SJCRH30 (cell line): ENCODE results near the gene PLA2G3. TPM values are rescaled to one million over a fixed set of nuclear protein-coding genes. Genes with fewer than 3 reads are reported as not detected.

ENCODE experiments used
- DNase-seq, 2 experiments: peaks; one replicate each; pipeline ENCODE4 v3.0.0-alpha.2; 2015 to 2020
- H3K27ac ChIP-seq: fragments of 250-450 bp; sonication (Bioruptor Pico); 2 replicates; pipeline ENCODE4 v1.5.1; 2020; ENCODE audit warnings: mild to moderate bottlenecking, moderate library complexity
- H3K27me3 ChIP-seq: fragments of 250-450 bp; sonication (Bioruptor Pico); 2 replicates; pipeline ENCODE4 v1.5.1; 2020; ENCODE audit warnings: mild to moderate bottlenecking, moderate library complexity
- H3K36me3 ChIP-seq: fragments of 250-450 bp; sonication (Bioruptor Pico); 2 replicates; pipeline ENCODE4 v1.5.1; 2020; ENCODE audit warnings: mild to moderate bottlenecking, moderate library complexity
- H3K4me1 ChIP-seq: fragments of 250-450 bp; sonication (Bioruptor Pico); 2 replicates; pipeline ENCODE4 v1.5.1; 2020; ENCODE audit warnings: mild to moderate bottlenecking, moderate library complexity
- H3K4me3 ChIP-seq: fragments of 250-450 bp; sonication (Bioruptor Pico); 2 replicates; pipeline ENCODE4 v1.5.1; 2020; ENCODE audit warnings: mild to moderate bottlenecking, moderate library complexity
- H3K9me3 ChIP-seq: fragments of 250-450 bp; sonication (Bioruptor Pico); replicated peaks from 2 replicates; pipeline ENCODE4 v1.5.1; 2020; ENCODE audit warnings: mild to moderate bottlenecking, moderate library complexity
- total RNA-seq: library from RNA; depleted of rRNA; stranded (reverse); fragments of >200 nt; shearing (Covaris generic); gene quantifications from 2 replicates; pipeline ENCODE4 v1.2.3, GENCODE V29; 2014

Gene PLA2G3
- total RNA-seq, 1 experiment from 2014 or later: 0.87 TPM

GRCh38 chr22:31137721-31138120, 2.6 kb downstream of the PLA2G3 start:
- Histone ChIP-seq H3K27ac (no peak overlapping the region), H3K4me1 (no peaks in the 10 kb centered on the region), H3K27me3 (no peaks in the 10 kb centered on the region), H3K36me3 (no peaks in the 10 kb centered on the region), H3K9me3 (no peaks in the 10 kb centered on the region), H3K4me3 (no peak overlapping the region)
- DNase-seq: no peak

- no peak for DNase-seq
- no peaks in the 10 kb centered on the region; the same call in 1 of the 2 replicates for H3K4me1 ChIP-seq
- H3K27me3 ChIP-seq: no peaks in the 10 kb centered on the region
- H3K9me3 ChIP-seq: no peaks in the 10 kb centered on the region
- H3K36me3 ChIP-seq: no peaks in the 10 kb centered on the region
- H3K4me3 ChIP-seq: no peak overlapping the region
- H3K27ac ChIP-seq: no peak overlapping the region
Observed at GRCh38 chr22:31136711-31137110, 3.6 kb downstream of the PLA2G3 start.

GRCh38 chr22:31136155-31136554, 4.2 kb downstream of the PLA2G3 start:
- Histone ChIP-seq H3K4me3 (no peak overlapping the region), H3K27ac (no peak overlapping the region)

GRCh38 chr22:31135706-31136105, 4.6 kb downstream of the PLA2G3 start:
- Histone ChIP-seq H3K27me3 (no peaks in the 10 kb centered on the region), H3K9me3 (no peaks in the 10 kb centered on the region), H3K4me1 (no peaks in the 10 kb centered on the region; the same call in 1 of the 2 replicates), H3K27ac (no peak overlapping the region), H3K36me3 (no peaks in the 10 kb centered on the region), H3K4me3 (no peak overlapping the region)
- DNase-seq: no peak

More at GRCh38 chr22:31136155-31136554, 4.2 kb downstream of the PLA2G3 start:
- Histone ChIP-seq H3K9me3 (no peaks in the 10 kb centered on the region), H3K27me3 (no peaks in the 10 kb centered on the region), H3K36me3 (no peaks in the 10 kb centered on the region), H3K4me1 (no peaks in the 10 kb centered on the region; the same call in 1 of the 2 replicates)
- no peak for DNase-seq

- no peaks in the 10 kb centered on the region for H3K36me3 ChIP-seq
- DNase-seq: no peak
Observed at GRCh38 chr22:31134688-31135087, 5.6 kb downstream of the PLA2G3 start.

GRCh38 chr22:31133911-31134310, 6.4 kb downstream of the PLA2G3 start:
- H3K4me3 ChIP-seq: no peak overlapping the region
- H3K36me3 ChIP-seq: no peaks in the 10 kb centered on the region
- no peaks in the 10 kb centered on the region; the same call in 1 of the 2 replicates for H3K4me1 ChIP-seq
- H3K27me3 ChIP-seq: no peaks in the 10 kb centered on the region
- no peak for DNase-seq
- no peak overlapping the region for H3K27ac ChIP-seq
- H3K9me3 ChIP-seq: no peaks in the 10 kb centered on the region

More at GRCh38 chr22:31134688-31135087, 5.6 kb downstream of the PLA2G3 start:
- no peaks in the 10 kb centered on the region for H3K27me3 ChIP-seq
- H3K9me3 ChIP-seq: no peaks in the 10 kb centered on the region
- no peaks in the 10 kb centered on the region; the same call in 1 of the 2 replicates for H3K4me1 ChIP-seq
- no peak overlapping the region for H3K4me3 ChIP-seq
- H3K27ac ChIP-seq: no peak overlapping the region

GRCh38 chr22:31130873-31131272, 9.4 kb downstream of the PLA2G3 start:
- Histone ChIP-seq H3K36me3 (no peaks in the 10 kb centered on the region), H3K9me3 (no peaks in the 10 kb centered on the region), H3K27ac (no peak overlapping the region), H3K4me3 (no peak overlapping the region), H3K27me3 (no peaks in the 10 kb centered on the region), H3K4me1 (no peaks in the 10 kb centered on the region; the same call in 1 of the 2 replicates)
- no peak for DNase-seq

GRCh38 chr22:31128156-31128555, 12.2 kb downstream of the PLA2G3 start:
- Histone ChIP-seq H3K27ac (no peak overlapping the region), H3K36me3 (no peaks in the 10 kb centered on the region), H3K9me3 (no peaks in the 10 kb centered on the region), H3K4me1 (no peaks in the 10 kb centered on the region; the same call in 1 of the 2 replicates), H3K4me3 (no peak overlapping the region), H3K27me3 (no peaks in the 10 kb centered on the region)
- DNase-seq: no peak

- DNase-seq: no peak
- Histone ChIP-seq H3K4me3 (no peak overlapping the region), H3K36me3 (no peaks in the 10 kb centered on the region), H3K9me3 (no peaks in the 10 kb centered on the region), H3K4me1 (no peaks in the 10 kb centered on the region; the same call in 1 of the 2 replicates), H3K27ac (no peak overlapping the region), H3K27me3 (no peaks in the 10 kb centered on the region)
Observed at GRCh38 chr22:31127181-31127772, 13.0 kb downstream of the PLA2G3 start.

GRCh38 chr22:31126869-31127175, 13.5 kb downstream of the PLA2G3 start:
- H3K27me3 ChIP-seq: no peaks in the 10 kb centered on the region
- no peaks in the 10 kb centered on the region; the same call in 1 of the 2 replicates for H3K4me1 ChIP-seq
- no peaks in the 10 kb centered on the region for H3K36me3 ChIP-seq
- no peak overlapping the region for H3K4me3 ChIP-seq
- no peaks in the 10 kb centered on the region for H3K9me3 ChIP-seq
- DNase-seq: no peak
- H3K27ac ChIP-seq: no peak overlapping the region

GRCh38 chr22:31126128-31126868, 14.0 kb downstream of the PLA2G3 start:
- H3K9me3 ChIP-seq: no peaks in the 10 kb centered on the region
- H3K27me3 ChIP-seq: no peaks in the 10 kb centered on the region
- no peaks in the 10 kb centered on the region for H3K4me1 ChIP-seq
- H3K4me3 ChIP-seq: no peak overlapping the region
- H3K36me3 ChIP-seq: no peaks in the 10 kb centered on the region
- no peak for DNase-seq
- H3K27ac ChIP-seq: no peak overlapping the region

GRCh38 chr22:31125521-31126117, 14.7 kb downstream of the PLA2G3 start:
- Histone ChIP-seq H3K9me3 (no peaks in the 10 kb centered on the region), H3K4me1 (no peaks in the 10 kb centered on the region), H3K27me3 (no peaks in the 10 kb centered on the region), H3K4me3 (no peak overlapping the region), H3K36me3 (no peaks in the 10 kb centered on the region), H3K27ac (no peak overlapping the region)
- DNase-seq: no peak

- no peaks in the 10 kb centered on the region for H3K27me3 ChIP-seq
- no peak overlapping the region for H3K27ac ChIP-seq
Observed at GRCh38 chr22:31124811-31125465, 15.4 kb downstream of the PLA2G3 start.

GRCh38 chr22:31124290-31124689, 16.0 kb downstream of the PLA2G3 start:
- no peaks in the 10 kb centered on the region for H3K36me3 ChIP-seq
- H3K9me3 ChIP-seq: no peaks in the 10 kb centered on the region
- no peaks in the 10 kb centered on the region for H3K4me1 ChIP-seq
- no peak overlapping the region for H3K27ac ChIP-seq
- DNase-seq: no peak
- H3K4me3 ChIP-seq: no peak overlapping the region
- H3K27me3 ChIP-seq: no peaks in the 10 kb centered on the region

More at GRCh38 chr22:31124811-31125465, 15.4 kb downstream of the PLA2G3 start:
- Histone ChIP-seq H3K4me3 (no peak overlapping the region), H3K4me1 (no peaks in the 10 kb centered on the region), H3K36me3 (no peaks in the 10 kb centered on the region), H3K9me3 (no peaks in the 10 kb centered on the region)
- DNase-seq: no peak

GRCh38 chr22:31123292-31123602, 17.1 kb downstream of the PLA2G3 start:
- Histone ChIP-seq H3K27ac (no peak overlapping the region), H3K27me3 (no peaks in the 10 kb centered on the region), H3K36me3 (no peaks in the 10 kb centered on the region), H3K4me1 (no peaks in the 10 kb centered on the region), H3K9me3 (no peaks in the 10 kb centered on the region), H3K4me3 (no peak overlapping the region; the same call in 1 of the 2 replicates)
- no peak for DNase-seq
